HEK293T (cell line): Measurements from ENCODE around the gene MSH3.
"Not testable (repeated sequence)": the region's sequence is repeated elsewhere in the genome, so short reads cannot be mapped to it uniquely, and the experiment has no call there.

Experiments used
- ARNT ChIP-seq: fragments of 450-650 bp; IDR thresholded peaks from 2 replicates; pipeline ENCODE4 v1.6.1; 2017; ENCODE audit warnings: mild to moderate bottlenecking
- BHLHE40 ChIP-seq: fragments of 450-650 bp; IDR thresholded peaks from 2 replicates; pipeline ENCODE4 v1.6.1; 2016; ENCODE audit warnings: mild to moderate bottlenecking, moderate library complexity, borderline replicate concordance
- CTBP1 ChIP-seq: fragments of 450-650 bp; IDR thresholded peaks from 2 replicates; pipeline ENCODE4 v1.6.1; 2016; ENCODE audit warnings: borderline replicate concordance
- ELF4 ChIP-seq: fragments of 450-650 bp; IDR thresholded peaks from 2 replicates; pipeline ENCODE4 v1.6.1; 2017; ENCODE audit warnings: antibody characterized with exemption
- FOXK2 ChIP-seq: fragments of 450-650 bp; IDR thresholded peaks from 2 replicates; pipeline ENCODE4 v1.6.1; 2016; ENCODE audit warnings: mild to moderate bottlenecking
- L3MBTL2 ChIP-seq: fragments of 450-650 bp; conservative IDR thresholded peaks from 2 replicates; pipeline ENCODE4 v1.6.1; 2016; ENCODE audit warnings: mild to moderate bottlenecking
- NFRKB ChIP-seq: fragments of 450-650 bp; IDR thresholded peaks from 2 replicates; pipeline ENCODE4 v1.6.1; 2016; ENCODE audit warnings: mild to moderate bottlenecking, moderate library complexity
- PKNOX1 ChIP-seq: fragments of 450-650 bp; IDR thresholded peaks from 2 replicates; pipeline ENCODE4 v1.6.1; 2016
- SP1 ChIP-seq: fragments of 450-650 bp; IDR thresholded peaks from 2 replicates; pipeline ENCODE4 v1.6.1; 2017
- TARDBP ChIP-seq: fragments of 450-650 bp; IDR thresholded peaks from 2 replicates; pipeline ENCODE4 v1.6.1; 2016
- ZNF384 ChIP-seq: fragments of 450-650 bp; IDR thresholded peaks from 2 replicates; pipeline ENCODE4 v1.6.1; 2016

GRCh38 chr5:80824159-80824558, 169.7 kb downstream of the MSH3 start:
- TF ChIP-seq NFRKB, SP1, PKNOX1, ARNT, CTBP1, BHLHE40, TARDBP, L3MBTL2, ELF4, ZNF384, FOXK2: not testable (repeated sequence)
